H9 (cell line): Measurements from ENCODE around the gene ALX4. TPM values are rescaled to one million over a fixed set of nuclear protein-coding genes. Genes with fewer than 3 reads are reported as not detected.

Experiments used
- DNase-seq: peaks from one replicate; pipeline ENCODE4 v3.0.0-alpha.2; 2017
- H2AFZ ChIP-seq: one replicate; pipeline ENCODE4 v1.6.1; 2013; ENCODE audit warnings: mild to moderate bottlenecking, low read length, control low read depth, moderate library complexity
- H2AK5ac ChIP-seq: 2 replicates; pipeline ENCODE4 v1.6.1; 2013; ENCODE audit warnings: low read length, control low read depth, mixed read lengths; ENCODE audit not compliant: insufficient read length
- H2BK120ac ChIP-seq: one replicate; pipeline ENCODE4 v1.6.1; 2013; ENCODE audit warnings: low read depth, mild to moderate bottlenecking, low read length, control low read depth, inconsistent platforms; ENCODE audit not compliant: poor library complexity, severe bottlenecking
- H2BK12ac ChIP-seq: 2 replicates; pipeline ENCODE4 v1.6.1; 2013; ENCODE audit warnings: low read length, control low read depth, mixed read lengths, low read depth; ENCODE audit not compliant: insufficient read length
- H2BK15ac ChIP-seq: 2 replicates; pipeline ENCODE4 v1.6.1; 2013; ENCODE audit warnings: low read depth, low read length, control low read depth
- H2BK20ac ChIP-seq: one replicate; pipeline ENCODE4 v1.6.1; 2013; ENCODE audit warnings: low read depth, mild to moderate bottlenecking, low read length, control low read depth, inconsistent platforms; ENCODE audit not compliant: poor library complexity, severe bottlenecking
- H2BK5ac ChIP-seq: 2 replicates; pipeline ENCODE4 v1.6.1; 2013; ENCODE audit warnings: low read length, control low read depth, mixed read lengths; ENCODE audit not compliant: insufficient read length
- H3K14ac ChIP-seq: 2 replicates; pipeline ENCODE4 v1.6.1; 2013; ENCODE audit warnings: low read length, control low read depth; ENCODE audit not compliant: insufficient read depth
- H3K18ac ChIP-seq: 2 replicates; pipeline ENCODE4 v1.6.1; 2013; ENCODE audit warnings: low read depth, mild to moderate bottlenecking, mixed read lengths, low read length, control low read depth; ENCODE audit not compliant: insufficient read length
- H3K23ac ChIP-seq: 2 replicates; pipeline ENCODE4 v1.6.1; 2013; ENCODE audit warnings: low read length, control low read depth, mixed read lengths, low read depth; ENCODE audit not compliant: insufficient read length
- H3K23me2 ChIP-seq: 2 replicates; pipeline ENCODE4 v1.6.1; 2013; ENCODE audit warnings: low read depth, mild to moderate bottlenecking, mixed read lengths, low read length, control low read depth; ENCODE audit not compliant: insufficient read length, poor library complexity, severe bottlenecking
- H3K27ac ChIP-seq: 2 replicates; pipeline ENCODE4 v1.5.1; 2013; ENCODE audit warnings: low read length, control low read depth, mixed read lengths, low read depth; ENCODE audit not compliant: insufficient read length
- H3K27me3 ChIP-seq: 2 replicates; pipeline ENCODE4 v1.6.1; 2013; ENCODE audit warnings: low read length, control low read depth, inconsistent platforms; ENCODE audit not compliant: insufficient read depth
- H3K4ac ChIP-seq: 2 replicates; pipeline ENCODE4 v1.6.1; 2013; ENCODE audit warnings: low read depth, mild to moderate bottlenecking, control low read depth, inconsistent platforms, low read length, moderate library complexity
- H3K4me1 ChIP-seq: 2 replicates; pipeline ENCODE4 v1.6.1; 2013; ENCODE audit warnings: low read length, control low read depth, inconsistent platforms; ENCODE audit not compliant: insufficient read depth
- H3K4me2 ChIP-seq: 2 replicates; pipeline ENCODE4 v1.6.1; 2013; ENCODE audit warnings: low read length, control low read depth, mixed read lengths; ENCODE audit not compliant: insufficient read length, insufficient read depth
- H3K56ac ChIP-seq: 2 replicates; pipeline ENCODE4 v1.6.1; 2013; ENCODE audit warnings: low read depth, mild to moderate bottlenecking, mixed read lengths, low read length, control low read depth; ENCODE audit not compliant: insufficient read length
- H3K79me1 ChIP-seq: 2 replicates; pipeline ENCODE4 v1.6.1; 2013; ENCODE audit warnings: low read depth, mild to moderate bottlenecking, moderate library complexity, low read length, control low read depth, inconsistent platforms; ENCODE audit not compliant: insufficient read depth, poor library complexity, severe bottlenecking
- H3K79me2 ChIP-seq: 2 replicates; pipeline ENCODE4 v1.6.1; 2013; ENCODE audit warnings: low read length, control low read depth, inconsistent platforms; ENCODE audit not compliant: insufficient read depth
- H3K9ac ChIP-seq: 2 replicates; pipeline ENCODE4 v1.6.1; 2013; ENCODE audit warnings: low read length, control low read depth, mixed read lengths; ENCODE audit not compliant: insufficient read length; ENCODE audit errors: extremely low read depth
- H3K9me3 ChIP-seq: one replicate; pipeline ENCODE4 v1.6.1; 2013; ENCODE audit warnings: low read depth, low read length, inconsistent platforms; ENCODE audit not compliant: control insufficient read depth
- H3T11ph ChIP-seq: one replicate; pipeline ENCODE4 v1.6.1; 2013; ENCODE audit warnings: mild to moderate bottlenecking, low read length, control low read depth, inconsistent platforms
- H4K20me1 ChIP-seq: one replicate; pipeline ENCODE4 v1.6.1; 2013; ENCODE audit not compliant: control insufficient read depth, insufficient read length, insufficient read depth
- H4K5ac ChIP-seq: 2 replicates; pipeline ENCODE4 v1.6.1; 2013; ENCODE audit warnings: low read depth, mild to moderate bottlenecking, mixed read lengths, low read length, control low read depth; ENCODE audit not compliant: insufficient read length
- H4K8ac ChIP-seq: replicated peaks from 2 replicates; pipeline ENCODE4 v1.6.1; 2013; ENCODE audit warnings: low read length, control low read depth, mixed read lengths, low read depth; ENCODE audit not compliant: insufficient read length
- H4K91ac ChIP-seq: 2 replicates; pipeline ENCODE4 v1.6.1; 2013; ENCODE audit warnings: low read depth, mild to moderate bottlenecking, moderate library complexity, mixed read lengths, low read length, control low read depth; ENCODE audit not compliant: insufficient read length
- H3K27ac Mint-ChIP-seq, 3 experiments: 2 replicates in 2 of 3; 3 replicates in 1 of 3; pipeline ENCODE4 v1.8.0; 2020 to 2021; ENCODE audit warnings: mixed read lengths in 3 of 3, mild to moderate bottlenecking in 1 of 3, moderate library complexity in 1 of 3
- H3K27me3 Mint-ChIP-seq: 2 replicates; pipeline ENCODE4 v1.8.0; 2021; ENCODE audit warnings: low read depth, mild to moderate bottlenecking, moderate library complexity, mixed read lengths
- H3K36me3 Mint-ChIP-seq, 3 experiments: 2 replicates in 2 of 3; 3 replicates in 1 of 3; pipeline ENCODE4 v1.8.0; 2020 to 2021; ENCODE audit warnings: low read depth in 3 of 3, mixed read lengths in 3 of 3; ENCODE audit not compliant: insufficient read depth in 1 of 3
- H3K4me1 Mint-ChIP-seq, 2 experiments: 2 replicates each; pipeline ENCODE4 v1.8.0; 2020; ENCODE audit warnings: mixed read lengths in 2 of 2
- H3K4me3 Mint-ChIP-seq, 2 experiments: 2 replicates in 1 of 2; 3 replicates in 1 of 2; pipeline ENCODE4 v1.8.0; 2020 to 2021; ENCODE audit warnings: mild to moderate bottlenecking in 2 of 2, mixed read lengths in 2 of 2, moderate library complexity in 1 of 2
- H3K9me3 Mint-ChIP-seq, 2 experiments: 2 replicates in 1 of 2; 3 replicates in 1 of 2; pipeline ENCODE4 v1.8.0; 2020; ENCODE audit warnings: mild to moderate bottlenecking in 2 of 2, mixed read lengths in 2 of 2, moderate library complexity in 1 of 2
- CTCF ChIP-seq: fragments of 200-600 bp; sonication (generic); conservative IDR thresholded peaks from 3 replicates; pipeline ENCODE4 v1.8.0; 2021; ENCODE audit warnings: antibody characterized with exemption, mild to moderate bottlenecking
- whole genome bisulfite sequencing: extraction: QIAGEN DNeasy Blood & Tissue Kit; methylation state at CpG from one replicate; pipeline ENCODE4 v1.1.7; 2013; ENCODE audit warnings: missing lambda C conversion rate, low lambda C conversion rate, mixed read lengths; ENCODE audit not compliant: insufficient read length; ENCODE audit errors: extremely low coverage; 5-methylcytosine and 5-hydroxymethylcytosine counted together
- total RNA-seq: library from RNA; stranded (reverse); gene quantifications from 2 replicates; pipeline ENCODE4 v1.2.1, GENCODE V29; 2021

Gene ALX4
- total RNA-seq, 1 experiment from 2014 or later, result not detected

GRCh38 chr11:44264761-44265160, 45.2 kb downstream of the ALX4 start:
- no peaks in the 10 kb centered on the region for H3K9me3 Mint-ChIP-seq
- Histone ChIP-seq H3K4ac (no peak overlapping the region), H2BK5ac (no peak overlapping the region)

More at GRCh38 chr11:44264761-44265160, 45.2 kb downstream of the ALX4 start:
- Histone ChIP-seq H3K9me3 (no peaks in the 10 kb centered on the region), H3K14ac (no peak overlapping the region; the same call in 1 of the 2 replicates), H3K23me2 (no peaks in the 10 kb centered on the region), H3K79me1 (no peaks in the 10 kb centered on the region), H2BK15ac (no peak overlapping the region), H3K56ac (no peak overlapping the region), H3K4me1 (no peaks in the 10 kb centered on the region), H2AK5ac (no peak overlapping the region), H3K23ac (no peak overlapping the region), H3K27ac (no peak overlapping the region), H4K20me1 (no peaks in the 10 kb centered on the region), H2AFZ (no peak overlapping the region), H2BK12ac (no peak overlapping the region), H4K5ac (no peak overlapping the region), H4K91ac (no peak overlapping the region), H3T11ph (no peak overlapping the region), H3K27me3 (no peaks in the 10 kb centered on the region), H4K8ac (no peak overlapping the region), H3K18ac (no peak overlapping the region), H3K79me2 (no peaks in the 10 kb centered on the region), H3K9ac (no peak overlapping the region), H2BK20ac (no peak overlapping the region), H3K4me2 (no peak overlapping the region), H2BK120ac (no peak overlapping the region)
- WGBS, result no CpG with 5 or more reads among the region's 22 CpGs
- no peak overlapping the region for H3K27ac Mint-ChIP-seq
- no peak overlapping the region for H3K4me3 Mint-ChIP-seq
- no peaks in the 10 kb centered on the region for H3K36me3 Mint-ChIP-seq
- TF ChIP-seq CTCF, result no peak
- DNase-seq, result no peak
- H3K27me3 Mint-ChIP-seq, result peaks cover 7% of the 10 kb centered on the region
- peaks cover 3 to 13% of the 10 kb centered on the region in 2 experiments for H3K4me1 Mint-ChIP-seq
